AG08395 (cell line): Measurements from ENCODE around the gene COL7A1.
"Not testable (repeated sequence)": the region's sequence is repeated elsewhere in the genome, so short reads cannot be mapped to it uniquely, and the experiment has no call there.

Source experiments
- DNase-seq: peaks from one replicate; pipeline ENCODE4 v3.0.0; 2012; ENCODE audit warnings: mixed read lengths, low spot score

COL7A1 gene

DNA sequence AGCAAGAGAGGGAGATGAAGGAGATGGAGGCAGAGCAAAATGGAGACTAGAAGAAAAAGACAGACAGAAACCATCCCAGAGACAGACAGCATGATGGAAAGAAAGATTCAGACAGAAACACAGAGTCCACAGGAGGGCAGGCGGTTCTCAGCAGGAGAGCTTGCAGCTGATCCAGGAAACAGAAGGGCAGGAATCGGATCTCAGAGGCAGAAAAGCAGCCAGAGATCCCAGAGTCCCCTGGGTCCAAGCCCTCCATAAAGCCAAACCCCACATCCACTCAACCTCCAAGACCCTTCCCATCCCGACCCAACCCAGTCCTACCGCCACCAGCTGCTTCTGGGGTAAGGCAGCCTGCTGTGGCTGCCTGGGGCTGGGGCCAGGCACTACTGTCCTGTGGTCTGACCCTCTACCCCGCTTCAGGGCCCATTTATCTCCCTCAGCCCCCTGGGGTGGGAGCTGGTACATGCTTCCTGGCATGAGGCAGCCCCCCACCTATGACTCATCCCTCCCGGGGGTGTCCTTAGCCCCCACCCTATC is 31.7 kb downstream of the COL7A1 start, which contains the start of gene UCN2:
UCN2 (minus strand) TSS at position 400 of the 537 bp plus-strand sequence. CDS start 657 bp downstream, outside the sequence.
- DNase-seq = peak; percentile 28

GRCh38 chr3:48562367-48563095 is 32.6 kb downstream of the COL7A1 start:
- DNase-seq = no peak

DNA sequence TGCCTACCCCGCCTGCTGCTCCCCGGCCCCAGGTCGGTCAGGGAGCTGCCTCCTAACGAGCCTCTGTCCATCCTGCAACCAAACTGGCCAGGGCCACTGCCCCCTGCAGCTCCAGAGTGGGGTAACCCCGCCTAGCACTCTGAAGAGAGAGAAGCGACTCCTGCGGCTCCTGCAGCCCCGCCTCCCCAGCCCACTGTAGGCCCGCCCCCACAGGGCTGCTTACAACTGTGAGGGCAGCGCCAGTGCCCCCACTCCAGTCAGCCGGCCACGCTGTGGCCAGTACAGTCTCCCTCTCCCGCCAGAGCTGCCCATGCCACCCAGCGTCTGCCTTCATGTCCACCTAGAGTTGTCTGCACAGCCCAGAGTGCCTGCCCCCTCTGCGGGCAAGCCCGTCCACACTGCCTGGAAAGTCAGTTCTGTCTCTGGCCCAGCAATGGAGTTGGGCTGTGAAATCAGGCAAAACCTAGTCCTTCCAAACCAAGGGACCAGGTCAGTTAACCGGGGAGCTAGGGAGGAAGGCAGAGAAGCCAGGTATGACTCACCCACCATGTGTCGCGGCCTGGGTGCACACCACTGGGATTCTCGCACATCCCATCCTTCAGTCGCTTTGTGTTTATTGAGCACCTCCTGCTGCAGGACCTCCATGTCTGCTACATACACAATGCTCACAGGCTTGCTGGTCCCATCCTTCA is 33.9 kb downstream of the COL7A1 start:
- DNase-seq = peak; percentile 67

- no peak for DNase-seq
Measured at GRCh38 chr3:48560648-48561018, 34.5 kb downstream of the COL7A1 start.

DNA sequence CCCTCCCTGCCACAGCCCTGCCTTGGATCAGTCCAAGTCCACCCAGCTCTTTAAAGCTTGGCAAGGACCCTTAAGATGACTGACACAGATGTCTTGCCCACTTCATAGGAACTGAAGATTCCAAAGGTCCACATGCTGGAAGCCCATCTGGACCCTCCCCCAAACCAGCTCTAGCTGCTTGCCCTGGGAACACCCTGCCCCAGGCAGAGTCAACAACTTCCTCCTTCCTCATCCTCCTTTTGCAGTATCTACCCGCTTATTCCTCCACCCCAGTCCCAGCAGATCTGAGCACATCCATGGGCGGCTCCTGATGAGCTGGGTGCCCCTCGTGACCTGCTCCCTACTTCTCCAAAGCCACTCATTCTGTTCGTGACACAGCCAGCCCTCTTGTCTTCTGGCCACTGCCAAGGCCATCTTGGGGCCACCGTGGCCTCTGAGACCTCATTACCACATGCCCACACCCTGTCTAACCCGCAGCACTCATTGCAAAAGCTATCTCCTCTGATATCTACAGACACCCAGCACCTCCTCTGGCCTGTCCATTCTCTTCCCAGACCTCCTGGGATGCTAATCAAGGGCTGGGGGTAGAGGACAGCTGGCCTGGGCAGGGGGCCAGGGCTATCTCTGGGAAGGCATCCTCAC is 36.5 kb downstream of the COL7A1 start:
- DNase-seq = no peak

GRCh38 chr3:48556796-48557626 is 38.1 kb downstream of the COL7A1 start, which contains the start of gene PFKFB4:
TSS of gene PFKFB4 (minus strand) at chr3:48556803. CDS start at chr3:48556777, 26 bp downstream.
- DNase-seq = peak; percentile 100

- no peak for DNase-seq
Measured at GRCh38 chr3:48555949-48556795, 39.0 kb downstream of the COL7A1 start.

GRCh38 chr3:48555231-48555948 is 39.7 kb downstream of the COL7A1 start:
- no peak for DNase-seq

DNA sequence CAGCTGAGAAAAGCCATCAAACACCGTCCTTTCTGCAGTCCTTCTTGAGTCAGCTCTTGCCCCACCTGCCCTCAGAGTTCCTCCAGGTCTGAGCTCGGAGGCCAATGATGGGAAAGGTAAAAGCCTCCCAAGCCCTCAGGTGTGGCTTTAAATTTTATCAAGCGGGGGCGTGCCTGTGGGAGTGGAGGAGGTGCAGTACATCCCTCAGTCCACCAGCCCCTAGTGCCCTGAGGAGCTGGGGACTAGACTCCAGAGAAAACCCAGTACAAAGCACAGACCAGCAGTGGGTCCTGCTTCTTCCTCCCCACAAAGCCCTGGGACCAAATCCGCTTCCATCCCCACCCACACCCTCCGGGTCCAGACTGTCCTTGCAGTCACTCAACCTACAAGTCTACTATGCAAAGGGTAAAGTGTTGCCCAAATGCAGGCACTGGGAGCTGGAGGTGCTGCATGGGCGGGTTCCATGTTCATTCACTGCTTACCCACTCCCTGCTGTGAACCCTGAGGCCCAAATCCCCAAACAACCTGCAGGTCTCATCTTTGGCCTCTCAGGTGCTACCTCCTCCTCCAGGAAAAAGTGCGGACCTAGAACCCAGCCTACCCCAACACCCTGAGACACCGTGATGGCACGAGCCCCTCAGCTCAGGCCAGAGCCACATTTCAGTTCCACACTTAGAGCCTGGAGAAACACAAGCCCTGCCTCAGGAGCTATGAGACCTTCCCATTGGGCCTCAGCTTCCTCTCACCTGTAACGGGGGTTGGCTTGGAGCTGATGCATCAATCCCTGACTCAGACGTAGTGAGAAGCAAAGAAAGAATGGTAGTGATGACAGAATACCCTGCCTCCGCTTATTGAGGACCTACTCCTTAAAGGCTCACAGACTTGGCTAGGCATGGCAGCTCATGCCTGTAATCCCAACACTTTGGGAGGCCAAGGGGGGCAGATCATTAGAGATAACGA is 41.0 kb downstream of the COL7A1 start:
- no peak for DNase-seq

DNA sequence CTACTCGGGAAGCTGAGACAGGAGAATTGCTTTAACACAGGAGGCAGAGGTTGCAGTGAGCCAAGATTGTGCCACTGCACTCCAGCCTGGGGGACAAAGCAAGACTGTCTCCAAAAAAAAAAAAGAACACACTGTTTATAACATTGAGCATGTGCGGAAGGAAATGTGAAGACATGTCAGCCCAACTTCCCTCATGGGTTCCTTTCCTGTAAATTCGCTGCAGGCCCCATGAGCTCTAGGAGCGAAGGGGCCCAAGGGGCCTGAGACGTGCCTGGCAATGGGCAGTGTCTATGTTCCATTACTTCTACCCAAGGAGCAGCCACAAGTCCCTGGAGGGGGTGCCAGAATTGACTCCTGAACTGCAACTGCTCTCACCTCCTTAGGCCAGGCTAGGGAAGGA is 41.8 kb downstream of the COL7A1 start:
- no peak for DNase-seq

- no peak for DNase-seq
Measured at GRCh38 chr3:48552111-48552951, 42.8 kb downstream of the COL7A1 start.

GRCh38 chr3:48551651-48552050 is 43.5 kb downstream of the COL7A1 start:
- DNase-seq = not testable (repeated sequence)

- peak; percentile 84 for DNase-seq
Measured at GRCh38 chr3:48548729-48549705, 46.1 kb downstream of the COL7A1 start.

DNA sequence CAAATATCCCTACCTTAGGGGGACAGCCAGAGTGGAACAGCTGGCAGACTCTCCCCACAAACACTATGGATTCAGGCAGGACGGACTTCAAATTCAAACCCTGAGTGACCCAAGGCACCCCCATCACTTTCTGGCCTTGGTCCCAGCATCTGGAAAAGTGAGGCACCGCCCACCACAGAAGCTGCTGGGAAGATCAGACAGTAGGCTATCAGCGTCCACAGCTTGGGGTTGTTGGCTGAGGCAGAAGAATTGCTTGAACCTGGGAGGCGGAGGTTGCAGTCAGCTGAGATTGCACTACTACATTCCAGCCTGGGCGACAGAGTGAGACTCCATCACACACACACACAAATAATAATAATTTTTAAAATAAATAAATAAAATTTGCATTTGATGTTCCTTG is 47.0 kb downstream of the COL7A1 start:
- no peak for DNase-seq

DNA sequence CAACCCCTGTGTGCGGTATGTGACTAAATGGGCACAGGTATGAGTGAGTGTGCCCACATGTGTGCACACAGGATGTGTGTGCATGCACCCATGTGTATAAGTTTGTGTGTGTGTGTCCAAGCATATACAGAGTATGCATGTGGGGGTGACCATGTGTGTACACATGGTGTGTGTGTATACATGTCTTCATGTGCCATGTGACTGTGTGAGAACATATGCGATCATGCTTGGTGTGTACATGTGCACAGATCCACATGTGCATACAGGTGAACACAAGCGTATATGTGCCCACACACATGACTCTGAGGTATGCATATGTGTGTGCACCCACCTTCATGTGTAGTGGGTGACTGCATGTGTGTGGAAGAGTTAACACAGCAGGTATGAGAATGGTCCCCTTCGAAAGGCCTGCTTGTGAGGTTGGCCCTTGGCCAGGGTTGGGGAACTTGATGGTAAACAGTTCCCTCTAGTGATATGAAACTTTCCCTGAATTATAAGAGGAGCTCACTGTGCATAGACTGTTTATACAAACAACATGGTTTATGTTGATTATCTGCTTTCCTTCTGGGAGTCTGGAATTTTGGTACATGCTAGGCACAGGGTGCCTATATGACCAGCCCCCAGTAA is 48.8 kb downstream of the COL7A1 start:
- DNase-seq = no peak

- DNase-seq = no peak
Measured at GRCh38 chr3:48544141-48544540, 51.0 kb downstream of the COL7A1 start.
